GM18498 (cell line): ENCODE measurements around the gene HMSD.

Experiments used
- ATAC-seq: cut with Tn5 transposase; IDR thresholded peaks from one replicate; pipeline ENCODE4 v1.9.1; 2021; ENCODE audit warnings: mild to moderate bottlenecking, moderate library complexity; ENCODE audit not compliant: unreplicated experiment

Gene HMSD

GRCh38 chr18:63986885-63987284 lies 37.8 kb downstream of the HMSD start:
- ATAC-seq, result no peak

GRCh38 chr18:63987743-63988142 lies 38.6 kb downstream of the HMSD start:
- no peak for ATAC-seq

GRCh38 chr18:63992751-63993150 lies 43.6 kb downstream of the HMSD start:
- ATAC-seq, result no peak

- ATAC-seq, result no peak
Measured at GRCh38 chr18:63994783-63995399, 45.8 kb downstream of the HMSD start.

- ATAC-seq, result no peak
Measured at GRCh38 chr18:63997041-63997440, 47.9 kb downstream of the HMSD start.

GRCh38 chr18:63997606-63998005 lies 48.5 kb downstream of the HMSD start:
- ATAC-seq, result no peak

- no peak for ATAC-seq
Measured at GRCh38 chr18:63999871-64000270, 50.8 kb downstream of the HMSD start.

GRCh38 chr18:64002581-64002980 lies 53.5 kb downstream of the HMSD start:
- ATAC-seq, result no peak

- no peak for ATAC-seq
Measured at GRCh38 chr18:64009305-64009704, 60.2 kb downstream of the HMSD start.
